Liver (tissue), 9 donors: ENCODE measurements around the gene COL24A1. TPM values are rescaled to one million over a fixed set of nuclear protein-coding genes. Genes with fewer than 3 reads are reported as not detected.
"Not testable (repeated sequence)": the region's sequence is repeated elsewhere in the genome, so short reads cannot be mapped to it uniquely, and the experiment has no call there.

Source experiments
- DNase-seq: peaks from one replicate; pipeline ENCODE4 v3.0.0-alpha.2; 2017; ENCODE audit warnings: low spot score
- H3K27ac ChIP-seq, 2 donors: one replicate each; pipeline ENCODE4 v1.7.0; 2013; ENCODE audit warnings: inconsistent platforms in 2 of 2, low read length in 2 of 2, control low read depth in 1 of 2, low read depth in 1 of 2, mild to moderate bottlenecking in 1 of 2
- H3K27me3 ChIP-seq, 4 donors: one replicate each; pipeline versions ENCODE4 v1.6.1 to v1.7.0; 2013; ENCODE audit warnings: low read length in 3 of 4, inconsistent platforms in 1 of 4, mild to moderate bottlenecking in 1 of 4, moderate library complexity in 1 of 4; ENCODE audit not compliant: control insufficient read depth in 4 of 4, insufficient read depth in 4 of 4
- H3K36me3 ChIP-seq, 4 donors: one replicate each; pipeline versions ENCODE4 v1.6.1 to v1.7.0; 2013; ENCODE audit warnings: low read length in 3 of 4, mild to moderate bottlenecking in 3 of 4, low read depth in 1 of 4, moderate library complexity in 1 of 4; ENCODE audit not compliant: control insufficient read depth in 4 of 4, insufficient read depth in 3 of 4
- H3K4me1 ChIP-seq, 4 donors: one replicate each; pipeline versions ENCODE4 v1.6.1 to v1.7.0; 2013; ENCODE audit warnings: low read length in 3 of 4, mild to moderate bottlenecking in 3 of 4, moderate library complexity in 1 of 4; ENCODE audit not compliant: control insufficient read depth in 4 of 4, insufficient read depth in 4 of 4
- H3K4me3 ChIP-seq, 3 donors: one replicate each; pipeline versions ENCODE4 v1.6.1 to v1.7.0; 2013; ENCODE audit warnings: low read length in 3 of 3, control low read depth in 1 of 3, low read depth in 1 of 3, mild to moderate bottlenecking in 1 of 3
- H3K9ac ChIP-seq, 2 donors: one replicate each; pipeline ENCODE4 v1.7.0; 2013; ENCODE audit warnings: low read length in 2 of 2, mild to moderate bottlenecking in 2 of 2, moderate library complexity in 2 of 2, control low read depth in 1 of 2, low read depth in 1 of 2
- H3K9me3 ChIP-seq, 4 donors: one replicate each; pipeline versions ENCODE4 v1.6.1 to v1.7.0; 2013; ENCODE audit warnings: low read length in 3 of 4; ENCODE audit not compliant: control insufficient read depth in 4 of 4
- ATF3 ChIP-seq: IDR thresholded peaks from 2 replicates; pipeline ENCODE4 v1.6.1; 2016; ENCODE audit warnings: antibody characterized with exemption
- FOXA1 ChIP-seq: IDR thresholded peaks from 2 replicates; pipeline ENCODE4 v1.6.1; 2016; ENCODE audit warnings: antibody characterized with exemption
- FOXA2 ChIP-seq: IDR thresholded peaks from 2 replicates; pipeline ENCODE4 v1.6.1; 2016; ENCODE audit warnings: antibody characterized with exemption
- GABPA ChIP-seq, 2 donors: IDR thresholded peaks in 1 of 2; conservative IDR thresholded peaks in 1 of 2; 2 replicates each; pipeline ENCODE4 v1.6.1; 2016; ENCODE audit warnings: antibody characterized with exemption in 2 of 2, mild to moderate bottlenecking in 1 of 2, moderate library complexity in 1 of 2
- HNF4A ChIP-seq, 2 donors: conservative IDR thresholded peaks; 2 replicates each; pipeline ENCODE4 v1.6.1; 2016; ENCODE audit warnings: antibody characterized with exemption in 2 of 2, mild to moderate bottlenecking in 2 of 2
- HNF4G ChIP-seq: IDR thresholded peaks from 2 replicates; pipeline ENCODE4 v1.6.1; 2016; ENCODE audit warnings: antibody characterized with exemption
- MAX ChIP-seq: IDR thresholded peaks from 2 replicates; pipeline ENCODE4 v1.6.1; 2016; ENCODE audit warnings: antibody characterized with exemption
- NR2F2 ChIP-seq: IDR thresholded peaks from 2 replicates; pipeline ENCODE4 v1.6.1; 2016; ENCODE audit warnings: antibody characterized with exemption
- REST ChIP-seq: IDR thresholded peaks from 2 replicates; pipeline ENCODE4 v1.6.1; 2016; ENCODE audit warnings: antibody characterized with exemption, mild to moderate bottlenecking
- RXRA ChIP-seq, 2 donors: IDR thresholded peaks; 2 replicates each; pipeline ENCODE4 v1.6.1; 2017 to 2018; ENCODE audit warnings: antibody characterized with exemption in 2 of 2, mild to moderate bottlenecking in 1 of 2
- SP1 ChIP-seq: IDR thresholded peaks from 2 replicates; pipeline ENCODE4 v1.6.1; 2018; ENCODE audit warnings: antibody characterized with exemption, mild to moderate bottlenecking
- TAF1 ChIP-seq: conservative IDR thresholded peaks from 2 replicates; pipeline ENCODE4 v1.6.1; 2016; ENCODE audit warnings: antibody characterized with exemption, mild to moderate bottlenecking
- YY1 ChIP-seq: IDR thresholded peaks from 2 replicates; pipeline ENCODE4 v1.6.1; 2016; ENCODE audit warnings: antibody characterized with exemption, mild to moderate bottlenecking
- ZBTB33 ChIP-seq: IDR thresholded peaks from 2 replicates; pipeline ENCODE4 v1.6.1; 2016; ENCODE audit warnings: antibody characterized with exemption
- WGBS: extraction: QIAGEN DNeasy Blood & Tissue Kit; methylation state at CpG from one replicate; pipeline ENCODE4 v1.1.7; 2013; 5-methylcytosine and 5-hydroxymethylcytosine counted together
- polyA plus RNA-seq, 2 donors: library from polyadenylated mRNA; stranded (reverse) in 1 of 2; unstranded in 1 of 2; fragments of 200-250 nt in 1 of 2; fragments of >200 nt in 1 of 2; fragmentation: Nextera tagmentation in 1 of 2; extraction: Ambion mirVana in 1 of 2; gene quantifications; one replicate each; pipeline versions ENCODE4 v1.2.1 to v1.2.3, GENCODE V29; 2013 to 2015
- total RNA-seq, 2 donors: library from RNA; depleted of rRNA; stranded (reverse); fragments of >200 nt; gene quantifications; one replicate each; pipeline ENCODE4 v1.2.3, GENCODE V29; 2014
- donor health status: healthy.
- donor health status: healthy.
- donor health status: healthy.
- donor health status: healthy.
- donor health status: healthy.

Gene COL24A1
- total and polyA plus RNA-seq, 4 donors, result under 0.01 to 0.28 (median 0.01) TPM; not detected in 1

- no peak for TF ChIP-seq GABPA (IDR thresholded peaks at IDR 0.05 in 1 of 2, conservative IDR thresholded peaks at IDR 0.05 in 1 of 2)
- no peak for TF ChIP-seq FOXA2
- no peak for TF ChIP-seq HNF4A (conservative IDR thresholded peaks at IDR 0.05)
- no peak for TF ChIP-seq RXRA (IDR thresholded peaks at IDR 0.05)
- no peak for TF ChIP-seq ZBTB33
- TF ChIP-seq TAF1, result no peak
- TF ChIP-seq NR2F2, result no peak
- no peak for TF ChIP-seq MAX
Measured at GRCh38 chr1:86114236-86114635, 42.3 kb downstream of the COL24A1 start (continued).

- H3K27me3 ChIP-seq, H3K9ac ChIP-seq, H3K4me1 ChIP-seq, H3K27ac ChIP-seq, DNase-seq, H3K36me3 ChIP-seq, H3K9me3 ChIP-seq, H3K4me3 ChIP-seq: not testable (repeated sequence)
- 87% methylated on average over 12 of the region's 12 CpGs for WGBS
Measured at GRCh38 chr1:86111590-86111989, 45.0 kb downstream of the COL24A1 start.

GRCh38 chr1:86110451-86111129 lies 46.0 kb downstream of the COL24A1 start:
- Histone ChIP-seq H3K27ac (no peak overlapping the region), H3K9me3 (no peaks in the 10 kb centered on the region), H3K4me1 (no peaks in the 10 kb centered on the region), H3K27me3 (no peaks in the 10 kb centered on the region), H3K36me3 (no peaks in the 10 kb centered on the region), H3K9ac (no peak overlapping the region), H3K4me3 (no peak overlapping the region)
- no peak for DNase-seq
- TF ChIP-seq NR2F2, result no peak
- no peak for TF ChIP-seq HNF4A (conservative IDR thresholded peaks at IDR 0.05)
- no peak for TF ChIP-seq ATF3
- TF ChIP-seq TAF1, result no peak
- no peak for TF ChIP-seq SP1
- no peak for TF ChIP-seq YY1
- no peak for TF ChIP-seq RXRA (IDR thresholded peaks at IDR 0.05)
- TF ChIP-seq REST, result no peak
- no peak for TF ChIP-seq FOXA1
- no peak for TF ChIP-seq HNF4G
- WGBS, result 94% methylated on average over 41 of the region's 41 CpGs
